Measurements from ENCODE around the gene SP3. TPM values are rescaled to one million over a fixed set of nuclear protein-coding genes. Genes with fewer than 3 reads are reported as not detected.

SP3 gene
- polyA plus RNA-seq, 3 donors: 44.8 to 66.2 (median 54.2) TPM

GRCh38 chr2:174011173-174011572 is 46.0 kb upstream of the SP3 start:
- Histone ChIP-seq H3K27ac (ENCODE audit: low read depth in 1 of 2, low read length in 2 of 2) (peak overlapping the region in 1 of 2 donors; percentile 98), H4K20me1 (ENCODE audit: insufficient read depth, low read length) (no peaks in the 10 kb centered on the region), H2AFZ (ENCODE audit: insufficient read depth, low read depth, low read length, poor library complexity, severe bottlenecking) (peak overlapping the region; percentile 15), H3K79me2 (ENCODE audit: insufficient read depth, low read length) (peaks cover 29% of the 10 kb centered on the region), H3K9me3 (replicated peaks in 1 of 2; ENCODE audit: control insufficient read depth in 1 of 2, insufficient read depth in 1 of 2, low read length in 2 of 2) (no peaks in the 10 kb centered on the region), H3K4me3 (replicated peaks in 1 of 3; ENCODE audit: low read depth in 2 of 3, low read length in 3 of 3) (peak overlapping the region in 1 of 3 experiments; percentile 70), H3K4me2 (replicated peaks; ENCODE audit: extremely low read depth, low read length, poor library complexity, severe bottlenecking) (peak overlapping the region; percentile 75), H3K27me3 (ENCODE audit: control insufficient read depth in 2 of 2, insufficient read depth in 2 of 2, low read length in 2 of 2) (no peaks in the 10 kb centered on the region), H3K9ac (ENCODE audit: insufficient read depth, low read length, poor library complexity, severe bottlenecking) (peak overlapping the region; percentile 19), H3K4me1 (ENCODE audit: control insufficient read depth in 1 of 2, insufficient read depth in 2 of 2, low read length in 2 of 2) (peaks cover 58 to 74% of the 10 kb centered on the region in 2 donors), H3K36me3 (replicated peaks in 1 of 2; ENCODE audit: control insufficient read depth in 1 of 2, insufficient read depth in 2 of 2, low read length in 2 of 2) (no peaks in the 10 kb centered on the region)
- peak overlapping the region in 6 of 7 donors; percentile 44 to 97 (median 93) for H3K27ac Mint-ChIP-seq
- intact Hi-C loops (cut with micrococcal nuclease): no loop called here
- TF ChIP-seq CTCF (IDR thresholded peaks at IDR 0.05): no peak
- DNase-seq: no peak
- peak overlapping the region; percentile 75 to 84 for H3K4me3 Mint-ChIP-seq
- peaks cover 0 to 1% (median 0%) of the 10 kb centered on the region in 3 donors for H3K27me3 Mint-ChIP-seq (ENCODE audit: low read depth in 3 of 3)
- H3K36me3 Mint-ChIP-seq: peaks cover 8 to 17% of the 10 kb centered on the region in 2 donors
- peaks cover 71% of the 10 kb centered on the region for H3K4me1 Mint-ChIP-seq
- H3K9me3 Mint-ChIP-seq: no peaks in the 10 kb centered on the region

- Histone ChIP-seq H3K27me3 (ENCODE audit: control insufficient read depth in 2 of 2, insufficient read depth in 2 of 2, low read length in 2 of 2) (no peaks in the 10 kb centered on the region), H3K36me3 (replicated peaks in 1 of 2; ENCODE audit: control insufficient read depth in 1 of 2, insufficient read depth in 2 of 2, low read length in 2 of 2) (no peaks in the 10 kb centered on the region), H3K4me2 (replicated peaks; ENCODE audit: extremely low read depth, low read length, poor library complexity, severe bottlenecking) (no peak overlapping the region), H3K27ac (ENCODE audit: low read depth in 1 of 2, low read length in 2 of 2) (no peak overlapping the region), H3K4me3 (replicated peaks in 1 of 3; ENCODE audit: low read depth in 2 of 3, low read length in 3 of 3) (no peak overlapping the region), H3K4me1 (ENCODE audit: control insufficient read depth in 1 of 2, insufficient read depth in 2 of 2, low read length in 2 of 2) (peaks cover 56 to 70% of the 10 kb centered on the region in 2 donors), H3K9ac (ENCODE audit: insufficient read depth, low read length, poor library complexity, severe bottlenecking) (no peak overlapping the region), H2AFZ (ENCODE audit: insufficient read depth, low read depth, low read length, poor library complexity, severe bottlenecking) (no peak overlapping the region), H3K79me2 (ENCODE audit: insufficient read depth, low read length) (peaks cover 29% of the 10 kb centered on the region), H4K20me1 (ENCODE audit: insufficient read depth, low read length) (no peaks in the 10 kb centered on the region), H3K9me3 (replicated peaks in 1 of 2; ENCODE audit: control insufficient read depth in 1 of 2, insufficient read depth in 1 of 2, low read length in 2 of 2) (no peaks in the 10 kb centered on the region)
- peaks cover 8 to 19% of the 10 kb centered on the region in 2 donors for H3K36me3 Mint-ChIP-seq
- H3K9me3 Mint-ChIP-seq: no peaks in the 10 kb centered on the region
- 86% methylated on average over 1 of the region's 3 CpGs for WGBS (ENCODE audit: insufficient coverage)
- peaks cover 0 to 1% (median 0%) of the 10 kb centered on the region in 3 donors for H3K27me3 Mint-ChIP-seq (ENCODE audit: low read depth in 3 of 3)
- TF ChIP-seq CTCF (IDR thresholded peaks at IDR 0.05): no peak
- intact Hi-C loops (cut with micrococcal nuclease): no loop called here
- peaks cover 67% of the 10 kb centered on the region for H3K4me1 Mint-ChIP-seq
- no peak overlapping the region for H3K4me3 Mint-ChIP-seq
- peak overlapping the region in 2 of 7 donors; percentile 40 to 61 for H3K27ac Mint-ChIP-seq
- DNase-seq: no peak
Observed at GRCh38 chr2:174009488-174010223, 44.5 kb upstream of the SP3 start.

Measured in CD14-positive monocyte (primary cell).